Thymus (tissue), 14 donors: Measurements from ENCODE around the gene ANO9. TPM values are rescaled to one million over a fixed set of nuclear protein-coding genes. Genes with fewer than 3 reads are reported as not detected.

Experiments
- DNase-seq, 9 donors: peaks; one replicate each; pipeline ENCODE4 v3.0.0-alpha.2; 2013; ENCODE audit warnings: low spot score in 9 of 9, low read depth in 6 of 9, missing footprints in 1 of 9
- H3K27ac ChIP-seq, 2 donors: one replicate each; pipeline ENCODE4 v1.5.1; 2013; ENCODE audit warnings: control low read depth in 1 of 2, low read depth in 1 of 2, low read length in 1 of 2, mild to moderate bottlenecking in 1 of 2, moderate library complexity in 1 of 2
- H3K27me3 ChIP-seq, 2 donors: one replicate each; pipeline ENCODE4 v1.5.1; 2013; ENCODE audit warnings: low read length in 1 of 2; ENCODE audit not compliant: control insufficient read depth in 2 of 2, insufficient read depth in 1 of 2
- H3K36me3 ChIP-seq, 2 donors: one replicate each; pipeline ENCODE4 v1.5.1; 2013; ENCODE audit warnings: low read length in 1 of 2, mild to moderate bottlenecking in 1 of 2, moderate library complexity in 1 of 2; ENCODE audit not compliant: control insufficient read depth in 2 of 2, insufficient read depth in 2 of 2
- H3K4me1 ChIP-seq, 2 donors: one replicate each; pipeline ENCODE4 v1.5.1; 2013; ENCODE audit warnings: low read length in 2 of 2; ENCODE audit not compliant: control insufficient read depth in 2 of 2, insufficient read depth in 2 of 2
- H3K4me3 ChIP-seq, 2 donors: one replicate each; pipeline ENCODE4 v1.5.1; 2013; ENCODE audit warnings: low read length in 2 of 2, control low read depth in 1 of 2, mild to moderate bottlenecking in 1 of 2
- H3K9me3 ChIP-seq, 2 donors: one replicate each; pipeline ENCODE4 v1.5.1; 2013; ENCODE audit warnings: low read length in 1 of 2, mild to moderate bottlenecking in 1 of 2; ENCODE audit not compliant: control insufficient read depth in 2 of 2, insufficient read depth in 1 of 2
- WGBS: extraction: QIAGEN DNeasy Blood & Tissue Kit; methylation state at CpG from one replicate; pipeline ENCODE4 v1.1.7; 2013; 5-methylcytosine and 5-hydroxymethylcytosine counted together
- long read RNA-seq, 10 donors: transcript quantifications; one replicate each; lab custom pipeline, GENCODE V29; 2026
- polyA plus RNA-seq: library from polyadenylated mRNA; stranded (reverse); fragments of 200-250 nt; gene quantifications from one replicate; pipeline ENCODE4 v1.2.3, GENCODE V29; 2013
- total RNA-seq: library from RNA; stranded (reverse); fragments of 120-200 nt; gene quantifications from one replicate; pipeline ENCODE4 v1.2.4, GENCODE V29; 2013
- donor health status: healthy.

Gene ANO9, protein sequence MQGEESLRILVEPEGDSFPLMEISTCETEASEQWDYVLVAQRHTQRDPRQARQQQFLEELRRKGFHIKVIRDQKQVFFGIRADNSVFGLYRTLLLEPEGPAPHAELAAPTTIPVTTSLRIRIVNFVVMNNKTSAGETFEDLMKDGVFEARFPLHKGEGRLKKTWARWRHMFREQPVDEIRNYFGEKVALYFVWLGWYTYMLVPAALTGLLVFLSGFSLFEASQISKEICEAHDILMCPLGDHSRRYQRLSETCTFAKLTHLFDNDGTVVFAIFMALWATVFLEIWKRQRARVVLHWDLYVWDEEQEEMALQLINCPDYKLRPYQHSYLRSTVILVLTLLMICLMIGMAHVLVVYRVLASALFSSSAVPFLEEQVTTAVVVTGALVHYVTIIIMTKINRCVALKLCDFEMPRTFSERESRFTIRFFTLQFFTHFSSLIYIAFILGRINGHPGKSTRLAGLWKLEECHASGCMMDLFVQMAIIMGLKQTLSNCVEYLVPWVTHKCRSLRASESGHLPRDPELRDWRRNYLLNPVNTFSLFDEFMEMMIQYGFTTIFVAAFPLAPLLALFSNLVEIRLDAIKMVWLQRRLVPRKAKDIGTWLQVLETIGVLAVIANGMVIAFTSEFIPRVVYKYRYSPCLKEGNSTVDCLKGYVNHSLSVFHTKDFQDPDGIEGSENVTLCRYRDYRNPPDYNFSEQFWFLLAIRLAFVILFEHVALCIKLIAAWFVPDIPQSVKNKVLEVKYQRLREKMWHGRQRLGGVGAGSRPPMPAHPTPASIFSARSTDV
- 26.3 TPM for total RNA-seq
- 114 TPM for polyA plus RNA-seq
- long read RNA-seq, donor 1, result 0 reads
- long read RNA-seq, donor 2, result 0 reads
- long read RNA-seq, donor 3, result 0 reads
- long read RNA-seq, donor 4, partial matches to known transcripts, result 0 of 1 reads
- long read RNA-seq, donor 4, other reads (novel, unspliced or antisense), result 0 of 1 reads
- long read RNA-seq, donor 5, partial matches to known transcripts, result 17 of 25 reads
- long read RNA-seq, donor 5, other reads (novel, unspliced or antisense), result 7 of 25 reads
- long read RNA-seq, donor 6, partial matches to known transcripts, result 8 of 9 reads
- long read RNA-seq, donor 6, other reads (novel, unspliced or antisense), result 0 of 9 reads
- long read RNA-seq, donor 7, result 0 reads
- long read RNA-seq, donor 8, result 0 reads
- long read RNA-seq, donor 9, partial matches to known transcripts, result 0 of 1 reads
- long read RNA-seq, donor 9, other reads (novel, unspliced or antisense), result 0 of 1 reads
- long read RNA-seq, donor 10, partial matches to known transcripts, result 0 of 1 reads
- long read RNA-seq, donor 10, other reads (novel, unspliced or antisense), result 0 of 1 reads

DNA sequence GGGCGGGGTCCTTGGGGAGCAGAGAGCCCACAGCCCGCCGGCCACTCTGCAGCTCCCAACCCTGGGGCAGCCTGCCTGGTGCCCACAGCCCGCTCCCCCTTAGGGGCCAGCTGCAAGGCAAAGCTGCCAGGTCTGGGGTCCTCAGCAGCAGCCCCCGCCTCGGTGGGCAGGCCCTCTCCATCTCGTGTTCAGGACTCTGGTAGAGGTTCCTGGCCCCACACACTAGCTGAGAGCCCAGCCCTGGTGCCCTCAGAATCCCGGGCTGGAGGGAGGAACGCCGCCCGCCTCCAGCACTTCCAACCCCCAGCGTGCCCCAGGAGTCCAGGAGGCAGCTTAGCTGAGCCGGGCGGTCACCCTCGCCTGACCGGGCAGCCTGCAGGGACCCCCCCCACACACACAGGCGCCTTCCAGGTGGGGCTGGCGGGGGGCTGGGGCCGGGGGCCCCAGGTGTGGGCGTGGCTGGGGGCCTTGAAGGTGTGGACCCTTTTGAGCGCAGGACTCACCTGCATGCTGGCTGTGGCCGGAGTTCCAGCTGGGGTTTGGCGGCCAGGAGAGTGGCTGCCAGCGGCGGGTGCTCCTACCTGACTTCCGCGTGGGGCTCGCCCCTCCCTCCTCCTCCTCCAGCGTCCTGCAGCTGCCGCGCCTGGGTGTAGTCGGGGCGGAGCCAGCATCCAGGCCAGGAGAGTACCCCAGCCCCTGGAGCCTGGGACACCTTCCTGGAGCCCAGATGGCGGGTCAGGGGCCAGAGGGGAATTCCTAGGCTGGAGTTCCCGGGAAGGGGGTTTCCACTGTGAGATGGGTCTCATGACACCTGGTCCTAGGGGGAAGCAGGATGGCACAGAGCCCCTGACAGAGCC lies at the start of gene ANO9:
Gene ANO9, minus strand, starts transcription at position 594 of the 857 bp plus-strand sequence. Its CDS starts 85 bp downstream, at position 509.
- DNase-seq, result peak in 5 of 9 donors; percentile 29 to 74 (median 49)
- H3K27ac ChIP-seq, result peak within 1 kb of the TSS in 1 of 2 donors; percentile 41
- no peaks in the 10 kb centered on the region for H3K9me3 ChIP-seq
- WGBS, result 26% methylated on average over 35 of the region's 35 CpGs
- no peaks in the 10 kb centered on the region for H3K36me3 ChIP-seq
- H3K27me3 ChIP-seq, result peaks cover 0 to 23% of the 10 kb centered on the region in 2 donors
- H3K4me3 ChIP-seq, result peak within 1 kb of the TSS; percentile 37 to 54
- peaks cover 6 to 12% of the 10 kb centered on the region in 2 donors for H3K4me1 ChIP-seq

DNA sequence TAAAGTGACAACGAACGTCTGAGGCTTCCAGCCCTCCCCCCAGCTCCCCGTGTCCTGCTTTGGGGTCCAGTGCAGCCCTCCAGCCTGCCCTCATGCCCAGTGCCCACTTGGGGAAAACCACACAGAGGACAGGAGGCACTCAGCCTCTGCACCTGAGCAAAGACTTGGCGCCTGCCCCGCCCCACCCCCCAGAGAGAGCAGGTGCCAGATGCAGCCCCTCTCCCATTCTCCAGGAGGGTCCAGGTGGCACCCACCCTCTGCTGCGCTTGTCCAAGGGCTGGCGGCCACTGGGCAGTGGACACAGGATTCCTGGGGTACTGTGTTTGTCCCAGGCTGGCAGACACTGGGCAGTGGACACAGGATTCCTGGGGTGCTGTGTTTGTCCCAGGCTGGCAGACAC lies 49.5 kb upstream of the ANO9 start:
- no peaks in the 10 kb centered on the region for H3K4me1 ChIP-seq
- WGBS, result 95% methylated on average over 7 of the region's 7 CpGs
- no peak overlapping the region for H3K27ac ChIP-seq

DNA sequence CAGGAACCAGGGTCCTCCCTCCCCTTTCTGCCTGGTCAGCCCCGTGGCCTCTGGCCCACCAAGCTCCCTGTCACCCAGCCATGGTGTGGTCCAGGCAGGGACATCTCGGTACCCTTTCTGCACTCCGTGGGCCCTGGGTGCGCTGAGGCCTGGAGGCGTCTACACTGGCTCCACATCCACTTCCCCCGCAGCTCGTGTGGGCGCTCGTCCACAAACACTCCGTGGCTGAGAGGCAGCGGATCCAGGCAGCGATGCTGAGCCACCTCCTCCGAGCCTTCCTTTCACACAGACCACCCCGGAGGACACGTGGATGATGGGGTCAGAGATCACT lies 49.1 kb upstream of the ANO9 start:
- DNase-seq, result no peak
- Histone ChIP-seq H3K36me3 (peaks cover 24 to 51% of the 10 kb centered on the region in 2 donors), H3K4me3 (no peak overlapping the region), H3K27me3 (no peaks in the 10 kb centered on the region), H3K27ac (no peak overlapping the region), H3K9me3 (no peaks in the 10 kb centered on the region), H3K4me1 (no peaks in the 10 kb centered on the region)
- 96% methylated on average over 15 of the region's 15 CpGs for WGBS

More for the DNA sequence above, 49.5 kb upstream of the ANO9 start:
- Histone ChIP-seq H3K9me3 (no peaks in the 10 kb centered on the region), H3K4me3 (no peak overlapping the region), H3K27me3 (no peaks in the 10 kb centered on the region), H3K36me3 (peaks cover 26 to 51% of the 10 kb centered on the region in 2 donors)
- DNase-seq, result no peak

DNA sequence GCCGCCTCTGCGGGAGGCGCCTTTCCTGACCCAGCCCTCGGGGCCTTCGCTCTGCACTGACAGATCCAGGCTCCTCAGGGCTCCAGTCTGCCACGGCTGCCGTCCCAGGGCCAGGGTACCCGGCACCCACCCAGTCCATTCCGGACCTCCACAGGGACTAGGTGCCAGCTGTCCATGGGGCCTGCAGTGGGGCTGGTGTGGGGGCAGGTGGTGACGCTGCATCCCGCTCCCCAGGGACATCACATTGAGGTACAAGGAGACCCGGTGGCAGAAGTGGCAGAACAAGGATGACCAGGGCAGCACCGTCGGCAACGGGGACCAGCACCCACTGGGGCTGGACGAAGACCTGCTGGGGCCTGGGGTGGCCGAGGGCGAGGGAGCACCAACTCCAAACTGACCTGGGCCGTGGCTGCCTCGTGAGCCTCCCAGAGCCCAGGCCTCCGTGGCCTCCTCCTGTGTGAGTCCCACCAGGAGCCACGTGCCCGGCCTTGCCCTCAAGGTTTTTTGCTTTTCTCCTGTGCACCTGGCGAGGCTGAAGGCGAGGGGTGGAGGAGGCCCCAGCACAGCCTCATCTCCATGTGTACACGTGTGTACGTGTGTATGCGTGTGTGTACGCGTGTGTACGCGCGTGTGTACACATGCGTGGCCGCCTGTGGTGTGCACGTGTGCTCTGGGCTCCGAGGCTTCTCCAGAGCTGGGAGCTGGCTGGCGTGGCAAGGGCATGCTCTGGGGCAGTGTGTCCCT lies 48.5 kb upstream of the ANO9 start:
- Histone ChIP-seq H3K27me3 (no peaks in the 10 kb centered on the region), H3K36me3 (peaks cover 18 to 51% of the 10 kb centered on the region in 2 donors), H3K27ac (no peak overlapping the region), H3K9me3 (no peaks in the 10 kb centered on the region), H3K4me1 (no peaks in the 10 kb centered on the region), H3K4me3 (no peak overlapping the region)
- 96% methylated on average over 38 of the region's 38 CpGs for WGBS
- no peak for DNase-seq

DNA sequence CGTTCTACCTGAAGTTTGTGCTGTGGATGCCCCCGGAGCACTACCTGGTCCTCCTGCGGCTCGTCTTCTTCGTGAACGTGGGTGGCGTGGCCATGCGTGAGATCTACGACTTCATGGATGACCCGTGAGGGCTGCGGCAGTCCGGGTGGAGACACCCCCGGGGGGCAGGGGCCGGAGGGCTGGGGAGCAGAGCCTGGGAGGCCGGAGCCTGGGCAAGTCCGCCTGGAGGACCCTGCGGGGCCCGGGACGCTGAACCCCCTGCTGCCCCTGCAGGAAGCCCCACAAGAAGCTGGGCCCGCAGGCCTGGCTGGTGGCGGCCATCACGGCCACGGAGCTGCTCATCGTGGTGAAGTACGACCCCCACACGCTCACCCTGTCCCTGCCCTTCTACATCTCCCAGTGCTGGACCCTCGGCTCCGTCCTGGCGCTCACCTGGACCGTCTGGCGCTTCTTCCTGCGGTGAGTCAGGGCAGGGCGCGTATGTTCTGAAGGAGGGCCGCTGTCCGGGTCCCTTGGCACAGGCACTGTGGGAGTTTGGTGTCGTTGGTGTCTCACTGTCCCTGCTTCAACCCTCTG lies 47.9 kb upstream of the ANO9 start:
- H3K4me1 ChIP-seq, result no peaks in the 10 kb centered on the region
- DNase-seq, result no peak
- H3K36me3 ChIP-seq, result peaks cover 15 to 45% of the 10 kb centered on the region in 2 donors
- no peak overlapping the region for H3K4me3 ChIP-seq
- no peaks in the 10 kb centered on the region for H3K9me3 ChIP-seq
- WGBS, result 97% methylated on average over 37 of the region's 37 CpGs
- no peak overlapping the region for H3K27ac ChIP-seq
- no peaks in the 10 kb centered on the region for H3K27me3 ChIP-seq

DNA sequence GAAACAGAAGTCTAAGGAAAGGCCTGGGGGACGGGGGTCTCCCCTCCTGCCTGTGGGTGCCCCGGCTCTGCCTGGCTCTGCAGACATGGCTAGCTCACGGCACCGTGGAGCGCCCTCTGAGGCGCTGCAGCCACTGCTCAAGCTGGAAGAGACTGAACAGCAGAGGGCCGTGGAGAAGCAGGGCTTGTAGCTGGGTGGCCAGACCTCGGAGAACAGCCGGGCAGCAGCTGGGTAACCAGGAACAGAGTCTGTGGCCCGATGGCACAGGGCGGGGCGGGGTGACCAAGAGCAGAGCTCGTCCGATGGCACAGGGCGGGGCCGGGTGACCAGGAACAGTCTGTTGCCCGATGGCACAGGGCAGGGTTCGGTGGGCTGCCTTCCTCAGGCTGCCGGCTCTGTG lies 47.2 kb upstream of the ANO9 start:
- Histone ChIP-seq H3K27ac (no peak overlapping the region), H3K4me1 (no peaks in the 10 kb centered on the region), H3K36me3 (peaks cover 8 to 38% of the 10 kb centered on the region in 2 donors), H3K4me3 (no peak overlapping the region), H3K9me3 (no peaks in the 10 kb centered on the region), H3K27me3 (no peaks in the 10 kb centered on the region)
- no peak for DNase-seq
- 98% methylated on average over 19 of the region's 19 CpGs for WGBS

DNA sequence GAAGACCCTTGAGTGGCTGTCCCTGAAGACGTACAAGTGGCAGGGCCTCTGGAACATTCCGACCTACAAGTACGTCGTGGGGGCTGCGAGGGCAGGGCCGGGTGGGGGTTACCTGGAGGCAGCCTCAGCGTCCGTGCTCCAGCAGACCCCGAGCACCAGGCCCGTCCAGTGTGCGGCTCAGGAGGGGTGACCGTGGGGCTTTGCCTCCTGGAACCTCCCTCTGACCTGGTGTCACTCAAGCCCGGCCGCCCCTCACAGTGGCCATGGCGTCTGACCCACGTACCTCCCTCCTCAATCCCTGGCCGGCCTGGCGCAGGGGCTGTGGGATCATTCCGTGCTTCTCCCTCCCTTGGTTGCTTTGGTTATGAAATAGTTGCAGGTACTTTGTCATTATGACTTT lies 46.8 kb upstream of the ANO9 start:
- Histone ChIP-seq H3K9me3 (no peaks in the 10 kb centered on the region), H3K27ac (no peak overlapping the region), H3K27me3 (no peaks in the 10 kb centered on the region), H3K36me3 (peaks cover 8 to 33% of the 10 kb centered on the region in 2 donors), H3K4me3 (no peak overlapping the region), H3K4me1 (no peaks in the 10 kb centered on the region)
- WGBS, result 98% methylated on average over 19 of the region's 19 CpGs
- no peak for DNase-seq
